HUES64 (cell line): ENCODE data around the gene ATXN10.

Experiments
- H3K27ac ChIP-seq: 2 replicates; pipeline ENCODE4 v1.7.0; 2013; ENCODE audit warnings: low read depth, low read length, inconsistent platforms
- H3K27me3 ChIP-seq: 2 replicates; pipeline ENCODE4 v1.6.1; 2013; ENCODE audit warnings: mild to moderate bottlenecking, low read length; ENCODE audit not compliant: insufficient read depth
- H3K36me3 ChIP-seq: 2 replicates; pipeline ENCODE4 v1.6.1; 2013; ENCODE audit warnings: mild to moderate bottlenecking, low read length; ENCODE audit not compliant: insufficient read depth
- H3K4me1 ChIP-seq: 2 replicates; pipeline ENCODE4 v1.6.1; 2013; ENCODE audit warnings: mild to moderate bottlenecking, low read length, moderate library complexity; ENCODE audit not compliant: insufficient read depth
- H3K4me3 ChIP-seq: 2 replicates; pipeline ENCODE4 v1.5.1; 2013; ENCODE audit warnings: mild to moderate bottlenecking, low read length, moderate library complexity
- H3K9ac ChIP-seq: 2 replicates; pipeline ENCODE4 v1.6.1; 2013; ENCODE audit warnings: mild to moderate bottlenecking, low read depth, low read length
- H3K9me3 ChIP-seq: 2 replicates; pipeline ENCODE4 v1.6.1; 2013; ENCODE audit warnings: low read depth, low read length; ENCODE audit not compliant: insufficient read depth
- WGBS: fragments of 150-250, 120-280 bp; methylation state at CpG from one replicate; pipeline ENCODE4 v1.1.7; 2013; ENCODE audit warnings: missing lambda C conversion rate; 5-methylcytosine and 5-hydroxymethylcytosine counted together

Gene ATXN10

GRCh38 chr22:45632791-45633515, 38.7 kb upstream of the ATXN10 start:
- whole genome bisulfite sequencing: 47% methylated on average over 15 of the region's 15 CpGs

GRCh38 chr22:45636683-45637082, 35.0 kb upstream of the ATXN10 start:
- no peak overlapping the region for H3K4me3 ChIP-seq

More at GRCh38 chr22:45632791-45633515, 38.7 kb upstream of the ATXN10 start:
- H3K4me1 ChIP-seq: peaks cover 25% of the 10 kb centered on the region
- no peaks in the 10 kb centered on the region for H3K27me3 ChIP-seq
- peak overlapping the region; percentile 31; the same call in 1 of the 2 replicates for H3K27ac ChIP-seq
- H3K9me3 ChIP-seq: no peaks in the 10 kb centered on the region
- no peaks in the 10 kb centered on the region for H3K36me3 ChIP-seq
- H3K4me3 ChIP-seq: no peak overlapping the region
- H3K9ac ChIP-seq: no peak overlapping the region

DNA sequence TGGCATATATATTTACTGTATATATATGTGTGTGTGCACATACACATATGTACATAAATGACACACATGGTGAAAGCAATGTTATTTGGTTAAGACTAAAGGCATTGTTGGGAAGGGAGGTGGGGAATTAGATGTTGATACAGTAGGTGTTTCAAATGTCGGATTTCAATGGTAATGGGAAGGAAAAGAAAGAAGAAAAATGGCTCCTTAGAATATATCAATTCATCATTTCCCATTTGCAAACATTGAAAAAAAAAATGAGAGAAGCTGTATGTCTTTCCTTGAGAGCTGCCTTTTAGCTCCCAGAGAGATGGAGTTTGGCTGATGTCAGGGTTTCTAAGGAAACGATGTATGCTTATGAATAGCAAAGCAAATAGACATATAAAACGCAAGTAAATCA, 33.4 kb upstream of the ATXN10 start:
- H3K4me3 ChIP-seq: no peak overlapping the region
- peaks cover 4% of the 10 kb centered on the region; the same call in 1 of the 2 replicates for H3K27me3 ChIP-seq
- WGBS: 93% methylated on average over 2 of the region's 3 CpGs
- H3K4me1 ChIP-seq: peaks cover 11% of the 10 kb centered on the region; the same call in 1 of the 2 replicates
- H3K9ac ChIP-seq: no peak overlapping the region
- no peaks in the 10 kb centered on the region for H3K36me3 ChIP-seq
- H3K9me3 ChIP-seq: no peaks in the 10 kb centered on the region
- no peak overlapping the region for H3K27ac ChIP-seq

More at GRCh38 chr22:45636683-45637082, 35.0 kb upstream of the ATXN10 start:
- no peak overlapping the region for H3K27ac ChIP-seq
- no peaks in the 10 kb centered on the region for H3K9me3 ChIP-seq
- H3K9ac ChIP-seq: no peak overlapping the region
- 93% methylated on average over 7 of the region's 7 CpGs for WGBS
- H3K27me3 ChIP-seq: peaks cover 4% of the 10 kb centered on the region; the same call in 1 of the 2 replicates
- H3K4me1 ChIP-seq: peaks cover 18% of the 10 kb centered on the region
- no peaks in the 10 kb centered on the region for H3K36me3 ChIP-seq

GRCh38 chr22:45638834-45639746, 32.5 kb upstream of the ATXN10 start:
- peaks cover 4% of the 10 kb centered on the region; the same call in 1 of the 2 replicates for H3K27me3 ChIP-seq
- peaks cover 9% of the 10 kb centered on the region; the same call in 1 of the 2 replicates for H3K4me1 ChIP-seq
- no peak overlapping the region for H3K27ac ChIP-seq
- no peaks in the 10 kb centered on the region for H3K36me3 ChIP-seq
- 83% methylated on average over 21 of the region's 21 CpGs for WGBS
- no peaks in the 10 kb centered on the region for H3K9me3 ChIP-seq
- no peak overlapping the region for H3K9ac ChIP-seq
- no peak overlapping the region for H3K4me3 ChIP-seq

DNA sequence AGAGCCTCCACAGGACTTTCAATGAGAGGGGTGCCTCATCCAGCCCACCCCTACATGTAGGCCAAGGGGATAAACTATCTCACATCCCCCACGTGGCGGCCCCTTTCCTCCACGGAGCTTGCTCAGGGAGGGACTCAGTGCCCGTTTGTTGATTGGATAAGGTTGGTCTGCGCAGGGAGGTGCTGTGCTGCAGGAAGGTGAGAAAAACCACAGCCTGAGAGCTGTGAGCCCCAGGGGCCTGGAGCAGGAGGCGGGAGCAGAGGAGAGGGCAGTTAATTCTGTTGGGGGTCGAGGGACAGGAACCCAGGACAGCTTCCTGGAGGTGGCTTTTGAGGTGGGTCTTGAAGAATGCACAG, 31.9 kb upstream of the ATXN10 start:
- H3K9ac ChIP-seq: no peak overlapping the region
- 67% methylated on average over 7 of the region's 7 CpGs for WGBS

DNA sequence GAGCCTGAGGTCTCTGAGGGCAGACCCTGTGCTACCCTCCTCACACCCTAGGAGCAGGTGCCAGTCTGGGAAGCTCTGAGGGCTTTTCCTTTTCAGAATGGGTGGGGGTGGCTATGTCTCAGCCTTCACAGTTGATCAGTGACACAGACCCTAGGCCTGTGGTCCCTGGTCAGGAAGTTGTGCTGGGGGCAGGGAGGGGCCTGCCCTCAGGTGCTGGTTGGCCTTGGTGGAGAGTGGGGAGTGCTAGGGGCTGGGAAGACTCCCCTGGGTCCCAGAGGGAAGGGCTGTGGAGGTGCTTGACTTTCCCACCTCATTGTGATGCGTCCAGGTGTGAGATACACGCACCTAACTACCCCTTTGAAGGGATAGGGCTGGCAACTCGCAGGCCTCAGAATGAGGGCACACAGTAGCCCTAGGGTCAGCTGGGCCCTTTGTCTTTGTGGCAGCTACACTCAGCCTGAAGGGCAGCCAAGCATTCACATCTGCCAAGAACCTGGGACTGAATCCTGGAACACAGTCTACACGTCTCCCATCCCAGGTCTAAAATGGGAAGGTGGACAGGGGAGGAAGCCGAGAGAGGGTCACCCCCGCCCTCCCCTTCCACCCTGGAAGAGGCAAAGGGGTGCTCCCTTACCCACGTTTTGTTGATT, 31.2 kb upstream of the ATXN10 start:
- Histone ChIP-seq H3K9me3 (no peaks in the 10 kb centered on the region), H3K4me3 (no peak overlapping the region), H3K36me3 (no peaks in the 10 kb centered on the region), H3K9ac (0 out of 2 replicates have a peak overlapping the region, but pooled peaks have one; percentile 24), H3K27me3 (peaks cover 13% of the 10 kb centered on the region), H3K4me1 (peaks cover 9% of the 10 kb centered on the region; the same call in 1 of the 2 replicates), H3K27ac (no peak overlapping the region)
- WGBS: 81% methylated on average over 7 of the region's 7 CpGs

More for the DNA sequence above, 31.9 kb upstream of the ATXN10 start:
- Histone ChIP-seq H3K27ac (no peak overlapping the region), H3K36me3 (no peaks in the 10 kb centered on the region), H3K27me3 (peaks cover 6% of the 10 kb centered on the region), H3K4me1 (peaks cover 9% of the 10 kb centered on the region; the same call in 1 of the 2 replicates), H3K4me3 (no peak overlapping the region), H3K9me3 (no peaks in the 10 kb centered on the region)

- Histone ChIP-seq H3K27ac (no peak overlapping the region), H3K4me3 (no peak overlapping the region), H3K9ac (no peak overlapping the region), H3K36me3 (no peaks in the 10 kb centered on the region), H3K9me3 (no peaks in the 10 kb centered on the region), H3K4me1 (peaks cover 9% of the 10 kb centered on the region; the same call in 1 of the 2 replicates), H3K27me3 (peaks cover 17% of the 10 kb centered on the region)
- WGBS: 92% methylated on average over 24 of the region's 24 CpGs
Measured at GRCh38 chr22:45640941-45641621, 30.6 kb upstream of the ATXN10 start.

DNA sequence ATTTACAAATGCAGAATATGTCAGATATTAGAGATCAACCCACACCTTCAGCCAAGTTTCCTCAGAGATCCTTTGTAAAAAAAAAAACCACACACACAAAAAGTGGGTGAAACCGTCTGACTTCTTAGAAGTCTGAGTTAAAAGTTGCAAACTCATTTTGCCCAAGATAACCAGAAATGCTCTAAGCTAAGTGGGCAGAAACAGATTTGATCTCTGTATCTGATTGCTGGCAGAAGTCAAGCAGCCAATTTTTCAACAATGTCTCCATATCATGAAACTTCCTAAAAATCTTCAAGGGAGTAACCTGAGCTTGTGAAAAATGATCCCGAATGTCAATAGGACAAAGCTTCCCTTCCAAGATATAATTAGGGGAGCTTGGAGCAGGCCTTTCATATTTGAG, 28.6 kb upstream of the ATXN10 start:
- Histone ChIP-seq H3K9ac (no peak overlapping the region), H3K9me3 (no peaks in the 10 kb centered on the region), H3K4me1 (peaks cover 9% of the 10 kb centered on the region; the same call in 1 of the 2 replicates), H3K4me3 (no peak overlapping the region), H3K27ac (no peak overlapping the region), H3K36me3 (no peaks in the 10 kb centered on the region), H3K27me3 (peaks cover 23% of the 10 kb centered on the region)
- WGBS: 73% methylated on average over 2 of the region's 2 CpGs

GRCh38 chr22:45644714-45645113, 26.9 kb upstream of the ATXN10 start:
- peaks cover 8% of the 10 kb centered on the region; the same call in 1 of the 2 replicates for H3K4me1 ChIP-seq
- no peak overlapping the region for H3K9ac ChIP-seq
- WGBS: 92% methylated on average over 12 of the region's 12 CpGs
- no peak overlapping the region for H3K27ac ChIP-seq
- H3K4me3 ChIP-seq: no peak overlapping the region
- H3K27me3 ChIP-seq: peaks cover 23% of the 10 kb centered on the region
- H3K9me3 ChIP-seq: no peaks in the 10 kb centered on the region
- H3K36me3 ChIP-seq: no peaks in the 10 kb centered on the region

GRCh38 chr22:45645150-45645525, 26.5 kb upstream of the ATXN10 start:
- H3K27me3 ChIP-seq: peaks cover 20% of the 10 kb centered on the region
- peak overlapping the region; percentile 68 for H3K9ac ChIP-seq
- no peaks in the 10 kb centered on the region for H3K36me3 ChIP-seq
- peaks cover 4% of the 10 kb centered on the region; the same call in 1 of the 2 replicates for H3K4me1 ChIP-seq
- H3K9me3 ChIP-seq: no peaks in the 10 kb centered on the region
- 58% methylated on average over 16 of the region's 16 CpGs for WGBS
- H3K27ac ChIP-seq: no peak overlapping the region
- H3K4me3 ChIP-seq: peak overlapping the region; percentile 50
